T-helper 2 cell (primary cell): Measurements from ENCODE around the gene SIGLEC7.

Source experiments
- DNase-seq, 5 experiments: peaks; one replicate each; pipeline versions ENCODE4 v3.0.0 to v3.0.0-alpha.2; 2012 to 2022

SIGLEC7 gene

GRCh38 chr19:51119101-51119500 is 23.0 kb upstream of the SIGLEC7 start:
- no peak for DNase-seq

- no peak for DNase-seq
Observed at GRCh38 chr19:51119611-51120010, 22.5 kb upstream of the SIGLEC7 start.

- no peak for DNase-seq
Observed at GRCh38 chr19:51120160-51120559, 21.9 kb upstream of the SIGLEC7 start.

GRCh38 chr19:51121257-51121656 is 20.8 kb upstream of the SIGLEC7 start:
- no peak for DNase-seq

- DNase-seq: no peak
Observed at GRCh38 chr19:51122112-51122981, 19.8 kb upstream of the SIGLEC7 start.

- peak in 2 of 5 experiments; percentile 68 to 96 for DNase-seq
Observed at GRCh38 chr19:51123381-51123800, 18.7 kb upstream of the SIGLEC7 start.

- no peak for DNase-seq
Observed at GRCh38 chr19:51123802-51124201, 18.3 kb upstream of the SIGLEC7 start.

- no peak for DNase-seq
Observed at GRCh38 chr19:51124216-51124615, 17.9 kb upstream of the SIGLEC7 start.

- DNase-seq: no peak
Observed at GRCh38 chr19:51124729-51125128, 17.4 kb upstream of the SIGLEC7 start, which contains the start of gene SIGLEC9. SIGLEC9 (plus strand) TSS chr19:51124906; CDS start chr19:51124975, 69 bp downstream.

GRCh38 chr19:51125421-51126075 is 16.6 kb upstream of the SIGLEC7 start:
- no peak for DNase-seq

- no peak for DNase-seq
Observed at GRCh38 chr19:51127032-51127431, 15.1 kb upstream of the SIGLEC7 start.

- DNase-seq: no peak
Observed at GRCh38 chr19:51127755-51128154, 14.3 kb upstream of the SIGLEC7 start.

GRCh38 chr19:51128227-51128626 is 13.9 kb upstream of the SIGLEC7 start:
- DNase-seq: no peak

- no peak for DNase-seq
Observed at GRCh38 chr19:51129716-51130115, 12.4 kb upstream of the SIGLEC7 start.

- DNase-seq: peak in 2 of 5 experiments; percentile 49 to 71
Observed at GRCh38 chr19:51131780-51132680, 10.1 kb upstream of the SIGLEC7 start.

- DNase-seq: no peak
Observed at GRCh38 chr19:51135004-51135403, 7.1 kb upstream of the SIGLEC7 start.

- DNase-seq: no peak
Observed at GRCh38 chr19:51135986-51136762, 5.9 kb upstream of the SIGLEC7 start.

- DNase-seq: no peak
Observed at GRCh38 chr19:51136851-51137551, 5.1 kb upstream of the SIGLEC7 start.

- DNase-seq: no peak
Observed at GRCh38 chr19:51137792-51138425, 4.2 kb upstream of the SIGLEC7 start.

- DNase-seq: no peak
Observed at GRCh38 chr19:51138549-51138979, 3.5 kb upstream of the SIGLEC7 start.
